ENCODE data around the gene SPATA22. TPM values are rescaled to one million over a fixed set of nuclear protein-coding genes. Genes with fewer than 3 reads are reported as not detected.
A peak's percentile ranks its signal among the peaks of the same experiment; 100 is the strongest.
"Not testable (repeated sequence)": the region's sequence is repeated elsewhere in the genome, so short reads cannot be mapped to it uniquely, and the experiment has no call there.

Gene SPATA22, protein sequence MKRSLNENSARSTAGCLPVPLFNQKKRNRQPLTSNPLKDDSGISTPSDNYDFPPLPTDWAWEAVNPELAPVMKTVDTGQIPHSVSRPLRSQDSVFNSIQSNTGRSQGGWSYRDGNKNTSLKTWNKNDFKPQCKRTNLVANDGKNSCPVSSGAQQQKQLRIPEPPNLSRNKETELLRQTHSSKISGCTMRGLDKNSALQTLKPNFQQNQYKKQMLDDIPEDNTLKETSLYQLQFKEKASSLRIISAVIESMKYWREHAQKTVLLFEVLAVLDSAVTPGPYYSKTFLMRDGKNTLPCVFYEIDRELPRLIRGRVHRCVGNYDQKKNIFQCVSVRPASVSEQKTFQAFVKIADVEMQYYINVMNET
- not detected for polyA plus RNA-seq (ENCODE audit: low read depth in 6 of 6)

- Mint-ChIP-seq H3K4me1 (no peaks in the 10 kb centered on the region), H3K9me3 (no peaks in the 10 kb centered on the region), H3K27ac (peak within 1 kb of the TSS in 1 of 6 donors; percentile 42), H3K36me3 (no peaks in the 10 kb centered on the region), H3K4me3 (peak within 1 kb of the TSS in 1 of 8 donors; percentile 80), H3K27me3 (peaks cover 6 to 14% (median 7%) of the 10 kb centered on the region in 3 donors)
- no peak for ATAC-seq (ENCODE audit: low read depth in 2 of 2)
- no peak for DNase-seq
These were observed at the start of gene SPATA22 for GRCh38 chr17:3471599-3471998. SPATA22 (minus strand) TSS chr17:3471819; CDS start chr17:3469325, 2,494 bp downstream.

DNA sequence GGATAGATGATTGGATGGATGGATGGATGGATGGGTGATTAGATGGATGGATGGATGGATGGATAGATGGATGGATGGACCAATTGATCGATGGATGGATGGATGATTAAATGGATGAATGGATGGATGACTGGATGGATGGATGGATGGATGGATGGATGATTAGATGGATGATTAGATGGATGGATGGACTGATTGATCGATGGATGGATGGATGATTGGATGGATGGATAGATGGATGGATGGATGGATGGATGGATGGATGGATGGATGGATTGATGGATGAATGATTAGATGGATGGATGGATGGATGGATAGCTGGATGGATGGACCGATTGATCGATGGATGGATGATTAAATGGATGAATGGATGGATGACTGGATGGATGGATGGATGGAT is 47.9 kb upstream of the SPATA22 start:
- H3K4me3 Mint-ChIP-seq; H3K27me3 Mint-ChIP-seq; H3K9me3 Mint-ChIP-seq; DNase-seq; H3K4me1 Mint-ChIP-seq; ATAC-seq (ENCODE audit: low read depth in 2 of 2); H3K27ac Mint-ChIP-seq; H3K36me3 Mint-ChIP-seq: not testable (repeated sequence)

- no peak overlapping the region for H3K4me3 Mint-ChIP-seq
- ATAC-seq (ENCODE audit: low read depth in 2 of 2) = no peak
- H3K36me3 Mint-ChIP-seq = no peaks in the 10 kb centered on the region
- no peaks in the 10 kb centered on the region for H3K4me1 Mint-ChIP-seq
- H3K9me3 Mint-ChIP-seq = peaks cover 0 to 2% (median 0%) of the 10 kb centered on the region in 7 donors
- no peak overlapping the region for H3K27ac Mint-ChIP-seq
- no peak for DNase-seq
- peaks cover 0 to 12% (median 0%) of the 10 kb centered on the region in 3 donors for H3K27me3 Mint-ChIP-seq
These were observed 43.3 kb upstream of the SPATA22 start for GRCh38 chr17:3514873-3515272.

GRCh38 chr17:3514167-3514566 is 42.5 kb upstream of the SPATA22 start:
- not testable (repeated sequence) for H3K9me3 Mint-ChIP-seq; DNase-seq; H3K36me3 Mint-ChIP-seq; H3K4me1 Mint-ChIP-seq; ATAC-seq (ENCODE audit: low read depth in 2 of 2); H3K4me3 Mint-ChIP-seq
- peaks cover 0 to 17% (median 0%) of the 10 kb centered on the region in 3 donors for H3K27me3 Mint-ChIP-seq
- peak overlapping the region in 1 of 6 donors; percentile 67 for H3K27ac Mint-ChIP-seq

- peak overlapping the region in 2 of 8 donors; percentile 21 to 22 for H3K4me3 Mint-ChIP-seq
- no peak for ATAC-seq (ENCODE audit: low read depth in 2 of 2)
- peaks cover 0 to 17% (median 0%) of the 10 kb centered on the region in 3 donors for H3K27me3 Mint-ChIP-seq
- H3K27ac Mint-ChIP-seq = no peak overlapping the region
- DNase-seq = no peak
- peaks cover 0 to 6% (median 0%) of the 10 kb centered on the region in 7 donors for H3K9me3 Mint-ChIP-seq
- H3K4me1 Mint-ChIP-seq = no peaks in the 10 kb centered on the region
- H3K36me3 Mint-ChIP-seq = no peaks in the 10 kb centered on the region
These were observed 41.9 kb upstream of the SPATA22 start for GRCh38 chr17:3513305-3514035.

DNA sequence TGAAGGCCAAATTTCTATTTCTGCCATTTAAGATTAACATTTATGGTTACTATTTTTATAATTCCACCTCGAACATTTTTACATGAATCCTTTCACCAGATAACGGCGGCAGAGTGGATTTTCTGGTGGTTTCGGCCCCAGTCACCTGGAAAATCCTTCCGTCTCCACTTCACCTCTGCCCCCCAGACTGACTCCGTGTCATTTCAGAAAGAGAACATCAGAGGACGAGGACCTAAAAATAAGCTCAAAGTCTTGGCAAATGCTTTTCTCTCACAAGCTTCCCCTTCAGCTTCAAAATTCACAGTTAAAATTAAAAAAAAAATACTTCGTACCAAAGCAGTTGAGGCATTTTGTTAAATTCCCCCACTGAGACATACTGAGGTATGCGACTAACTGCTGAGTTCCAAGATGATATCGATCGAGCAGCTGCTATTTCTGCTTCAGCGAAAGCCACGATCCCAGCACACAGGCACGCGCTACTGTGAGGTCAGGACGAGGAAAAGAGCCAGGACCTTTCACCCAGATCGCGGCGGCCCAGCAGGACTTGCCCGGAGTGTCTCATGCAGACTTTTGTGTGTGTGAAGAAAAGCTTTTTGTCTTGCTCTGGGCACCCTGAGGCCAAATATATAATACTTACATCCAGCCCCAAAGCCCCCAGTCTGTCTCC is 41.0 kb upstream of the SPATA22 start:
- Mint-ChIP-seq H3K27me3 (peaks cover 0 to 19% (median 3%) of the 10 kb centered on the region in 3 donors), H3K27ac (no peak overlapping the region), H3K4me3 (peak overlapping the region in 1 of 8 donors; percentile 21), H3K9me3 (peaks cover 0 to 6% (median 0%) of the 10 kb centered on the region in 7 donors), H3K36me3 (no peaks in the 10 kb centered on the region), H3K4me1 (no peaks in the 10 kb centered on the region)
- DNase-seq = no peak
- ATAC-seq (ENCODE audit: low read depth in 2 of 2) = no peak

- Mint-ChIP-seq H3K9me3 (peaks cover 0 to 6% (median 3%) of the 10 kb centered on the region in 7 donors), H3K36me3 (no peaks in the 10 kb centered on the region), H3K4me1 (no peaks in the 10 kb centered on the region), H3K4me3 (no peak overlapping the region), H3K27ac (no peak overlapping the region), H3K27me3 (peaks cover 0 to 24% (median 8%) of the 10 kb centered on the region in 3 donors)
- DNase-seq = no peak
- ATAC-seq (ENCODE audit: low read depth in 2 of 2) = no peak
These were observed 40.4 kb upstream of the SPATA22 start for GRCh38 chr17:3511852-3512504.

GRCh38 chr17:3510090-3510489 is 38.5 kb upstream of the SPATA22 start:
- DNase-seq = no peak
- H3K36me3 Mint-ChIP-seq = no peaks in the 10 kb centered on the region
- peaks cover 0 to 6% (median 3%) of the 10 kb centered on the region in 7 donors for H3K9me3 Mint-ChIP-seq
- no peak overlapping the region for H3K27ac Mint-ChIP-seq
- no peaks in the 10 kb centered on the region for H3K4me1 Mint-ChIP-seq
- H3K27me3 Mint-ChIP-seq = peaks cover 0 to 28% (median 8%) of the 10 kb centered on the region in 3 donors
- ATAC-seq (ENCODE audit: low read depth in 2 of 2) = no peak
- no peak overlapping the region for H3K4me3 Mint-ChIP-seq

GRCh38 chr17:3507869-3508268 is 36.2 kb upstream of the SPATA22 start:
- no peak overlapping the region for H3K4me3 Mint-ChIP-seq

DNA sequence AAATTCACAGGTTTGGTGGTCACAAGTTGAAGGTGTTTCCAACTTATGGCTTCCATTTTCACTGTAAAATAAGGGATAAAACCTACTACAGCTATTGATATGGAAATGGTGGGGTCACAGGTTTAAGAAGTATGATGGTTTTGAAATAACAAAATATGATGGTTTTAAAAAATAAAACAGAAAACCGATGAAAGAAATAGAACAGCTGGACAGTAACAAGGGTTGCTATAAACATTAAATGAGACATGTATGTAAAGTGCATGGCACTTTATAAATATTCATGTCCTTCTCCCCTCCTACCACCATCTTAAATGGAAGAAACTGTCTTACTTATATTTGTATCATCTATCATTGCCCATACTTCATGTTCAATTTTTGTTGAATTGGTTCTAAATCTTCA is 35.5 kb upstream of the SPATA22 start:
- Mint-ChIP-seq H3K27me3 (peaks cover 0 to 27% (median 8%) of the 10 kb centered on the region in 3 donors), H3K27ac (no peak overlapping the region), H3K4me1 (no peaks in the 10 kb centered on the region), H3K36me3 (no peaks in the 10 kb centered on the region), H3K4me3 (no peak overlapping the region), H3K9me3 (peaks cover 0 to 6% (median 3%) of the 10 kb centered on the region in 7 donors)
- ATAC-seq (ENCODE audit: low read depth in 2 of 2) (no peak), DNase-seq (no peak)

More at GRCh38 chr17:3507869-3508268, 36.2 kb upstream of the SPATA22 start:
- Mint-ChIP-seq H3K27ac (no peak overlapping the region), H3K27me3 (peaks cover 0 to 29% (median 8%) of the 10 kb centered on the region in 3 donors), H3K4me1 (no peaks in the 10 kb centered on the region), H3K9me3 (peaks cover 0 to 6% (median 3%) of the 10 kb centered on the region in 7 donors), H3K36me3 (no peaks in the 10 kb centered on the region)
- no peak for ATAC-seq (ENCODE audit: low read depth in 2 of 2)
- DNase-seq = no peak

- peaks cover 0 to 6% (median 3%) of the 10 kb centered on the region in 7 donors for H3K9me3 Mint-ChIP-seq
- H3K36me3 Mint-ChIP-seq = no peaks in the 10 kb centered on the region
- no peak for ATAC-seq (ENCODE audit: low read depth in 2 of 2)
- DNase-seq = no peak
- H3K4me3 Mint-ChIP-seq = no peak overlapping the region
- no peak overlapping the region for H3K27ac Mint-ChIP-seq
- peaks cover 0 to 34% (median 11%) of the 10 kb centered on the region in 3 donors for H3K27me3 Mint-ChIP-seq
- no peaks in the 10 kb centered on the region for H3K4me1 Mint-ChIP-seq
These were observed 34.4 kb upstream of the SPATA22 start for GRCh38 chr17:3506054-3506453.

GRCh38 chr17:3505008-3505407 is 33.4 kb upstream of the SPATA22 start:
- H3K4me3 Mint-ChIP-seq = no peak overlapping the region
- ATAC-seq (ENCODE audit: low read depth in 2 of 2) (no peak), DNase-seq (no peak)
- H3K9me3 Mint-ChIP-seq = peaks cover 0 to 6% (median 3%) of the 10 kb centered on the region in 7 donors
- H3K27ac Mint-ChIP-seq = no peak overlapping the region
- H3K36me3 Mint-ChIP-seq = no peaks in the 10 kb centered on the region
- peaks cover 0 to 39% (median 14%) of the 10 kb centered on the region in 3 donors for H3K27me3 Mint-ChIP-seq
- no peaks in the 10 kb centered on the region for H3K4me1 Mint-ChIP-seq

- Mint-ChIP-seq H3K27me3 (peaks cover 0 to 33% (median 14%) of the 10 kb centered on the region in 3 donors), H3K27ac (no peak overlapping the region), H3K36me3 (no peaks in the 10 kb centered on the region), H3K4me1 (no peaks in the 10 kb centered on the region), H3K9me3 (peaks cover 0 to 5% (median 0%) of the 10 kb centered on the region in 7 donors), H3K4me3 (no peak overlapping the region)
- DNase-seq (no peak), ATAC-seq (ENCODE audit: low read depth in 2 of 2) (no peak)
These were observed 31.7 kb upstream of the SPATA22 start for GRCh38 chr17:3503285-3503684.

Measured in naive B cell (primary cell).